ENCODE data around the gene SERPINB11. TPM values are rescaled to one million over a fixed set of nuclear protein-coding genes. Genes with fewer than 3 reads are reported as not detected.

The SERPINB11 gene
- total RNA-seq, 1 donor from 2014 or later, result 1.6 TPM

- H3K27me3 ChIP-seq (ENCODE audit: control insufficient read depth, insufficient read depth, low read length), result no peaks in the 10 kb centered on the region
- FAIRE-seq (no peak), DNase-seq (ENCODE audit: low read depth) (no peak)
- no peaks in the 10 kb centered on the region for H3K36me3 ChIP-seq (ENCODE audit: control insufficient read depth, insufficient read depth, low read length)
- no peak overlapping the region for H3K4me3 ChIP-seq (ENCODE audit: low read depth, low read length)
- TF ChIP-seq, protein P1, sequence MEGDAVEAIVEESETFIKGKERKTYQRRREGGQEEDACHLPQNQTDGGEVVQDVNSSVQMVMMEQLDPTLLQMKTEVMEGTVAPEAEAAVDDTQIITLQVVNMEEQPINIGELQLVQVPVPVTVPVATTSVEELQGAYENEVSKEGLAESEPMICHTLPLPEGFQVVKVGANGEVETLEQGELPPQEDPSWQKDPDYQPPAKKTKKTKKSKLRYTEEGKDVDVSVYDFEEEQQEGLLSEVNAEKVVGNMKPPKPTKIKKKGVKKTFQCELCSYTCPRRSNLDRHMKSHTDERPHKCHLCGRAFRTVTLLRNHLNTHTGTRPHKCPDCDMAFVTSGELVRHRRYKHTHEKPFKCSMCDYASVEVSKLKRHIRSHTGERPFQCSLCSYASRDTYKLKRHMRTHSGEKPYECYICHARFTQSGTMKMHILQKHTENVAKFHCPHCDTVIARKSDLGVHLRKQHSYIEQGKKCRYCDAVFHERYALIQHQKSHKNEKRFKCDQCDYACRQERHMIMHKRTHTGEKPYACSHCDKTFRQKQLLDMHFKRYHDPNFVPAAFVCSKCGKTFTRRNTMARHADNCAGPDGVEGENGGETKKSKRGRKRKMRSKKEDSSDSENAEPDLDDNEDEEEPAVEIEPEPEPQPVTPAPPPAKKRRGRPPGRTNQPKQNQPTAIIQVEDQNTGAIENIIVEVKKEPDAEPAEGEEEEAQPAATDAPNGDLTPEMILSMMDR (IDR thresholded peaks at IDR 0.05; ENCODE audit: insufficient read depth, low read length, severe bottlenecking), result no peak
These were observed 15.9 kb upstream of the SERPINB11 start for GRCh38 chr18:63686871-63687270.

DNA sequence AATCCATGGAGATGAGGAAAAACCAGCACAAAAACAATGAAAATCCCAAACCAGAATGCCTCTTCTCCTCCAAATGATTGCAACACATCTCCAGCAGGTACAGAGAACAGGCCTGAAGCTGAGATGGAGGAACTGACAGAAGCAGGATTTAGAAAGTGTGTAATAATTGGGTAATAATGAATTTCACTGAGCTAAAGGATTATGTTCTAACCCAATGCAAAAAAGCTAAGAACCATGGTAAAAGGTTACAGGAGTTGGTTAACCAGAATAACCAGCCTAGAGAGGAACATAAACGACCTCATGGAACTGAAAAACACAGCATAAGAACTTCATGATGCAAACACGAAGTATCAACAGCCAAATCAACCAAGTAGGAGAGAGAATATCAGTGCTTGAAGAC lies 13.7 kb upstream of the SERPINB11 start:
- TF ChIP-seq, protein P1 (IDR thresholded peaks at IDR 0.05; ENCODE audit: insufficient read depth, low read length, severe bottlenecking), result no peak
- DNase-seq (ENCODE audit: low read depth), result no peak
- Histone ChIP-seq H3K4me3 (ENCODE audit: low read depth, low read length) (no peak overlapping the region), H3K27me3 (ENCODE audit: control insufficient read depth, insufficient read depth, low read length) (no peaks in the 10 kb centered on the region), H3K36me3 (ENCODE audit: control insufficient read depth, insufficient read depth, low read length) (no peaks in the 10 kb centered on the region)
- FAIRE-seq, result no peak

- FAIRE-seq (no peak), DNase-seq (ENCODE audit: low read depth) (no peak)
- no peaks in the 10 kb centered on the region for H3K27me3 ChIP-seq (ENCODE audit: control insufficient read depth, insufficient read depth, low read length)
- no peak overlapping the region for H3K4me3 ChIP-seq (ENCODE audit: low read depth, low read length)
- TF ChIP-seq, protein P1 (IDR thresholded peaks at IDR 0.05; ENCODE audit: insufficient read depth, low read length, severe bottlenecking), result no peak
- no peaks in the 10 kb centered on the region for H3K36me3 ChIP-seq (ENCODE audit: control insufficient read depth, insufficient read depth, low read length)
These were observed 5.6 kb upstream of the SERPINB11 start for GRCh38 chr18:63697097-63697660.

GRCh38 chr18:63700501-63700900 lies 2.3 kb upstream of the SERPINB11 start:
- DNase-seq (ENCODE audit: low read depth), result no peak
- Histone ChIP-seq H3K36me3 (ENCODE audit: control insufficient read depth, insufficient read depth, low read length) (no peaks in the 10 kb centered on the region), H3K4me3 (ENCODE audit: low read depth, low read length) (no peak overlapping the region), H3K27me3 (ENCODE audit: control insufficient read depth, insufficient read depth, low read length) (no peaks in the 10 kb centered on the region)
- TF ChIP-seq, protein P1 (IDR thresholded peaks at IDR 0.05; ENCODE audit: insufficient read depth, low read length, severe bottlenecking), result no peak
- no peak for FAIRE-seq

DNA sequence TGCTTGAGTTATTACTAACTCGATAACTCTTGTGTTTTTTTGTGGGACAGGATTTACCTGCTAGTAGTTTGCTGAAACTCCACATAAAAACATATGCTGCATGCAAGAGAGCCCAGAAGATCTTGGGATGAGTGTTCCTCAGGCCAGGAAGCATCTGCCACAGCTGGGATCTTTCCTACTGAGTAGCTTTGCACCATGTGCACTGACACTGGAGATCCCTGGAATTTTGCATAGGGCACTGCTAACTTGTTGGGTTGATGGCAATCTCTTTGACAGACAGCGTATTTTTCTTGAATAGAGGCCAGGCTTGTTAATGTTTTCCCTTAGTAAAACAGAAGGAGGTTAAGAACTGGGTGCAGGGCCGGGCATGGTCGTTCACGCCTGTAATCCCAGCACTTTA lies 808 bp upstream of the SERPINB11 start:
- Histone ChIP-seq H3K36me3 (ENCODE audit: control insufficient read depth, insufficient read depth, low read length) (no peaks in the 10 kb centered on the region), H3K27me3 (ENCODE audit: control insufficient read depth, insufficient read depth, low read length) (no peaks in the 10 kb centered on the region), H3K4me3 (ENCODE audit: low read depth, low read length) (no peak overlapping the region)
- TF ChIP-seq, protein P1 (IDR thresholded peaks at IDR 0.05; ENCODE audit: insufficient read depth, low read length, severe bottlenecking), result no peak
- DNase-seq (ENCODE audit: low read depth) (no peak), FAIRE-seq (no peak)

GRCh38 chr18:63705401-63705800 lies 2.6 kb downstream of the SERPINB11 start:
- Histone ChIP-seq H3K4me3 (ENCODE audit: low read depth, low read length) (no peak overlapping the region), H3K36me3 (ENCODE audit: control insufficient read depth, insufficient read depth, low read length) (no peaks in the 10 kb centered on the region), H3K27me3 (ENCODE audit: control insufficient read depth, insufficient read depth, low read length) (no peaks in the 10 kb centered on the region)
- TF ChIP-seq, protein P1 (IDR thresholded peaks at IDR 0.05; ENCODE audit: insufficient read depth, low read length, severe bottlenecking), result no peak
- FAIRE-seq, result no peak
- DNase-seq (ENCODE audit: low read depth), result no peak
